Mesothelial cell of epicardium (in vitro differentiated cells): ENCODE measurements around the gene FEZF1. TPM values are rescaled to one million over a fixed set of nuclear protein-coding genes. Genes with fewer than 3 reads are reported as not detected.

Experiments used
- DNase-seq, 2 experiments: peaks; one replicate each; pipeline ENCODE4 v3.0.0; 2021; ENCODE audit warnings: low spot score in 2 of 2; ENCODE audit not compliant: unreplicated experiment in 2 of 2
- H3K27ac Mint-ChIP-seq: 2 replicates; pipeline ENCODE4 v1.8.0; 2021; ENCODE audit warnings: mixed read lengths
- H3K27me3 Mint-ChIP-seq: 2 replicates; pipeline ENCODE4 v1.8.0; 2021; ENCODE audit warnings: low read depth, mixed read lengths
- H3K36me3 Mint-ChIP-seq: 2 replicates; pipeline ENCODE4 v1.8.0; 2021; ENCODE audit warnings: mixed read lengths
- H3K4me1 Mint-ChIP-seq: 2 replicates; pipeline ENCODE4 v1.8.0; 2021; ENCODE audit warnings: mixed read lengths
- H3K4me3 Mint-ChIP-seq: 2 replicates; pipeline ENCODE4 v1.8.0; 2021; ENCODE audit warnings: mild to moderate bottlenecking, moderate library complexity, mixed read lengths
- H3K9me3 Mint-ChIP-seq: 2 replicates; pipeline ENCODE4 v1.8.0; 2021; ENCODE audit warnings: mixed read lengths
- total RNA-seq: library from RNA; stranded (reverse); gene quantifications from 3 replicates; pipeline ENCODE4 v1.2.1, GENCODE V29; 2021
- TF ChIP-seq, protein P1 (sequence below): fragments of 200-600 bp; sonication (generic); IDR thresholded peaks from one replicate; pipeline ENCODE4 v1.5.0; 2021; ENCODE audit warnings: antibody characterized with exemption; ENCODE audit not compliant: unreplicated experiment

FEZF1 gene
- total RNA-seq, 1 donor from 2014 or later, result not detected

DNA sequence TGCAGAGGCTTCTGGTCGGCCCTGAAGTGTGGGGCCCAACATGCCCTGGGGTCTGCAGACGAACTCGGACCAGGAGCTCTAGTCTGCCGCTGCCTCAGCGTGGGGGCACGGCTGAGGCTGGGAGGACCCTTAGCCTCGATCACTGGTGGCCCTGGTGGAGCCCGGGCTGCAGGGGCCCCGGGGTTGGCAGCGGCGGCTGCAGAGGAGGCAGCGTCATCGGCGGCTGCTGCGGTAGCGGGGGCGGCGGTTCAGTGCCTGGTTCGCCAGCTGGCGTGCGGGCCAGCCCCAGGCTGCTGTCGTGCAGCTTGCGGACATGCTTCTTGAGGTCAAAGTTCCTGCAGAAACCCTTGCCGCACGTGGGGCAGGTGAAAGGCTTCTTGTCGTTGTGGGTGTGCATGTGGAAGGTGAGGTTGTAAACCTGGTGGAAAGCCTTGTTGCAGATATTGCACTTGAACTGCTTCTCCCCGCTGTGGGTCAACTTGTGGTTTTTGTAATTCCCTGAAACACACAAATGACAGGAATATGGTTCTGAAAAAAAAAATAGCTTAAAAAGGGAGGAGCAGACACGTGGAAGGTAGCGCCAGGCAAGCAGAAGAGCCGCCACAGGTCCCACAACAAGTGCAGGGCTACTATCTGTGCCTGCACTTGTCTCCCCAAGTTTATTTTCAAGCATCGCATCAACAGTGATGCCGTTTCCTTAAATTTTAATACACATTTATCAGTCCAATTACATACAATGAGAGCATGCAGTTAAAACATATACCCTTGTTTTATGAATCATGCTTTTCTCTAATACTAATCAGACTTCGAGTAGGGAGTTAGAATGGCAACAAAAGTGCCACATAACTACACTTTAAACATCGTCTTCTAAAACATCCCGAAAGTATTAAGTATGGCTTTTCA lies 2.4 kb downstream of the FEZF1 start:
- DNase-seq, result no peak
- Mint-ChIP-seq H3K36me3 (no peaks in the 10 kb centered on the region), H3K4me3 (no peak overlapping the region), H3K27ac (no peak overlapping the region), H3K9me3 (no peaks in the 10 kb centered on the region), H3K4me1 (peaks cover 28% of the 10 kb centered on the region), H3K27me3 (peaks cover 99% of the 10 kb centered on the region)
- TF ChIP-seq, protein P1, sequence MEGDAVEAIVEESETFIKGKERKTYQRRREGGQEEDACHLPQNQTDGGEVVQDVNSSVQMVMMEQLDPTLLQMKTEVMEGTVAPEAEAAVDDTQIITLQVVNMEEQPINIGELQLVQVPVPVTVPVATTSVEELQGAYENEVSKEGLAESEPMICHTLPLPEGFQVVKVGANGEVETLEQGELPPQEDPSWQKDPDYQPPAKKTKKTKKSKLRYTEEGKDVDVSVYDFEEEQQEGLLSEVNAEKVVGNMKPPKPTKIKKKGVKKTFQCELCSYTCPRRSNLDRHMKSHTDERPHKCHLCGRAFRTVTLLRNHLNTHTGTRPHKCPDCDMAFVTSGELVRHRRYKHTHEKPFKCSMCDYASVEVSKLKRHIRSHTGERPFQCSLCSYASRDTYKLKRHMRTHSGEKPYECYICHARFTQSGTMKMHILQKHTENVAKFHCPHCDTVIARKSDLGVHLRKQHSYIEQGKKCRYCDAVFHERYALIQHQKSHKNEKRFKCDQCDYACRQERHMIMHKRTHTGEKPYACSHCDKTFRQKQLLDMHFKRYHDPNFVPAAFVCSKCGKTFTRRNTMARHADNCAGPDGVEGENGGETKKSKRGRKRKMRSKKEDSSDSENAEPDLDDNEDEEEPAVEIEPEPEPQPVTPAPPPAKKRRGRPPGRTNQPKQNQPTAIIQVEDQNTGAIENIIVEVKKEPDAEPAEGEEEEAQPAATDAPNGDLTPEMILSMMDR, result no peak

DNA sequence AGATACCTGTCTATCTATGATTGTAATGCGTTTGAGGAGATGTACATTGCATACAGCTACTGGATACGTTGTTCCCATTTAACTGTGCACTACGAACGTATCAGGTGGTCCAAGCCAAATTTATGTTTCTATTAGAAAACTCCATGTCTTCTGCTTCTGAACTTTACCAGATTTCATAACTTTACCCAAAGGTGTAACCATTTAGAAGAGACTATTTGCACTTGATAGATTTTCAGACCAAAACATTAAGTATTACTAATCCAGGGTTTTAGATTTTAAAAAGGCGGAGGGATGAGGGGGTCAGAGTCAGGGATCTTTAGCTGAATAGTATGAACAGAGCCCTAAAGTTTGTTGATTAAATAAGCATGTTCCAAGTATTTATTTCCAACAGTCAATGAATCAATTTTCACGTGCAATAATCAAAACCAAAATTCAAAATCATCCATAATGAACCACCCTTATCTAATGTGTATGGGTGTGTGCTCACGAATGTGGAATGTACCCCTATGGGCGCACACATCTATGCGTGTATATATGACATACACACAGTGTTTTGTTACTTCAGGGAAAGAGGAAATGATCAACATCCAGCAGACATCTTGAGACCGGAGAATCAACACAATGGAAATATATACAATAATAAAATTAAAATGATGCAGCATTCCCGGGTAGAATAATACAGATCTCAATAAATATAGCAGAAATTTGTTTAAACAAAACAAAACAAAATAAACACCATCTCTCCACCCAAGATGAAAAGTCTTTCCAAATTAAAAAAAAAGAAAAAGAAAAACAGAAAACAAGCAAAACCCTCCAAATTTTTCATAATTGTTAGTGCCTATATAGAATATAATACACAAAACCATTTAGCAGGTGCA lies 3.4 kb downstream of the FEZF1 start:
- Mint-ChIP-seq H3K4me1 (peaks cover 24% of the 10 kb centered on the region), H3K27me3 (peaks cover 98% of the 10 kb centered on the region), H3K9me3 (no peaks in the 10 kb centered on the region), H3K36me3 (no peaks in the 10 kb centered on the region), H3K27ac (no peak overlapping the region), H3K4me3 (no peak overlapping the region)
- TF ChIP-seq, protein P1, result no peak
- DNase-seq, result no peak

DNA sequence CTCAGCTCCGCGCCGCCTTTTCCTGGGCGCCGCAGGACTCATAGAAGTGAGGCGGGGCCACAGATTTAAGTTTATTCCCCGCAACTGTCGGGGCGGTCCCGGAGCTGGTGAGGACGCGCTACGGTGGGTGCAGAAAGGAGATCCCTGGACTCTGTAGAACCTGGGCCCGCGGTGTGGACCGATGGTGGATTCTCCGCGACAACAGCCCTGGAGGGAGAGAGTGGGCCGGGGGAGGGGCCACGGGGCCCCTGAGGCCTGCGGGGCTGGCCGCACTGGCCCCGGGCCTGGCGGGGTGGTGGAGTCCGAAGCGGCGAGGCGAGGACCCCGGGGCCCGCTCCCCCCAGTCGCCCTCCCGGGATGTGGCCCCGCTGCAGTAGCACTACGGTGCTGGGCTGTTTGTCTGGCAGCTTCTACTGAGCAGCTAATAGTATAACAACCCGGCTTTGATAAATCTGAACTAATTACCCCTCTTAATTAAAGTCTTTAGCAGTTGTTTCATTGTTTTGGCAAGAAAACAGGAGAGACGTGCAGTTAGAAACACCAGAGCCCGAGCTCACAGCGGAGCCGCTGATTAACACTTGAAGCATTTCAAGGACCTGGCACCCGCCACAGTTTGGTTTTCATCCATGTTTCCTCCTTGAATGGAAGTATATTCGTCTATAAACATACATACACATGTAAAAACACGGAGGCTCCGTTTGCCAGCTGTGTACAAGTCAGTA lies 4.2 kb downstream of the FEZF1 start:
- TF ChIP-seq, protein P1, result no peak
- H3K4me1 Mint-ChIP-seq, result peaks cover 16% of the 10 kb centered on the region
- DNase-seq, result no peak
- no peak overlapping the region for H3K27ac Mint-ChIP-seq
- no peaks in the 10 kb centered on the region for H3K36me3 Mint-ChIP-seq
- H3K9me3 Mint-ChIP-seq, result no peaks in the 10 kb centered on the region
- H3K4me3 Mint-ChIP-seq, result peak overlapping the region; percentile 18
- H3K27me3 Mint-ChIP-seq, result peaks cover 98% of the 10 kb centered on the region

DNA sequence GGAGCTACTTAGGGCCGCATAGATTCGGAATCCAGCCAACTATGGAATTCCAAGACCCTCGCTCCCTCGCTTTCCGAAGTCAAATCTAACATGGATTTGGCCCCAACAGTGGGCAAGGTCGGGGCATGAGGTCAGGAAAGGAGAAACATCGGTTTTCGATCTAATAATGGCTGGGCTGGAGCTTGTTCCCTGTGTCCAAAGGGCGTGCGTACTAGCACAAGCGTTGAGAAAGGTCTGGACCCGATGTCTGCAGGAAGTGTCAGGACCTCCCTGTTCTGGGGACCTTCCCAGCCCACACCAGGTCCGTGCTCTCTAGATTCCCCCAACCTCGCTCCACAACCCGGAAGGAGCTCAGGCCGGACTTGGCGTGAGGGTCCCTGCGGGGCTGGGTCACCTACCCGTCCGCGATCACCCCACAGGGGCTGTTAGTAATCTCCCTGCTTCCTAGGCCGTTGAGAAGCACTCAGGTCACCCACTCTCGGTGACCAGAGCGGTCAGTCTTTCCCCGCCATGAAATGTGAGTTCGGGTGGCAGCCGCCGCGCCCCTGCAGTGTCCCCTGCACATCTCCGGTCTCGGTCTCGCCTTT lies 4.8 kb downstream of the FEZF1 start:
- no peak for DNase-seq
- Mint-ChIP-seq H3K27ac (no peak overlapping the region), H3K9me3 (no peaks in the 10 kb centered on the region), H3K4me3 (peak overlapping the region; percentile 18), H3K36me3 (no peaks in the 10 kb centered on the region), H3K27me3 (peaks cover 96% of the 10 kb centered on the region), H3K4me1 (peaks cover 12% of the 10 kb centered on the region)
- TF ChIP-seq, protein P1, result no peak

DNA sequence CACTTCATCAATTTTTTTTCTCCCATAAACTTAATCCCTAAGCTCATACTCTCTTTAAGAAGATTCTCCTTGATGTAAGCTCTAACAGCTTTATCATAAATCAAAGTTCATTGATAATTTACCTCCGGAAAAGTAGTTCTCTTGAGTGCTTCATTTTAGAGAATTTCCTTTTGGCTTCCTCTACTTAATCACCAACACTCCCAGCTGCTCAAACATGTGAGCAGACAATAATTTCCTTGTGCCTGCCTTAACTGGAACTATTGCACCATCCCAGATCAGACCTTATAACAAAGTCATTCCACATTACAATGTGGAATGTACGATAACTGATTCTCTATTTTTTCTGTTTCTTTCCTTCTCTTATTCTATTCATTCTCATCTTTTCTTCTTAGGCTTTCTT lies 5.9 kb downstream of the FEZF1 start:
- H3K4me3 Mint-ChIP-seq, result no peak overlapping the region
- DNase-seq, result no peak
- H3K27ac Mint-ChIP-seq, result no peak overlapping the region
- no peaks in the 10 kb centered on the region for H3K9me3 Mint-ChIP-seq
- no peaks in the 10 kb centered on the region for H3K36me3 Mint-ChIP-seq
- TF ChIP-seq, protein P1, result no peak
- peaks cover 95% of the 10 kb centered on the region for H3K27me3 Mint-ChIP-seq
- H3K4me1 Mint-ChIP-seq, result peaks cover 6% of the 10 kb centered on the region
